Activated naive CD8-positive, alpha-beta T cell treated with anti-CD3 and anti-CD28 coated beads, Interleukin-2, amount 10 ng/mL, durations not matched to agents 7 days and 5 days (primary cell): ENCODE measurements around the gene NEIL3. TPM values are rescaled to one million over a fixed set of nuclear protein-coding genes. Genes with fewer than 3 reads are reported as not detected.

Experiments
- ATAC-seq: fragments of 150-1000 bp; cut with Tn5 transposase; one replicate; pipeline ENCODE4 v1.10.0; 2021; ENCODE audit warnings: low read depth, moderate library complexity
- POLR2A ChIA-PET: fragments of 350-600 bp; sonication (Branson Sonifier 250); formaldehyde crosslinking; loops from one replicate; lab custom pipeline; 2021; ENCODE audit warnings: antibody characterized with exemption; lab: Charles Lee
- DNase-seq: peaks from one replicate; pipeline ENCODE4 v3.0.0; 2021
- H3K27ac Mint-ChIP-seq: one replicate; pipeline ENCODE4 v1.8.0; 2022; ENCODE audit warnings: mild to moderate bottlenecking, mixed read lengths
- H3K27me3 Mint-ChIP-seq: one replicate; pipeline ENCODE4 v1.8.0; 2022; ENCODE audit warnings: mild to moderate bottlenecking, moderate library complexity, mixed read lengths
- H3K36me3 Mint-ChIP-seq: one replicate; pipeline ENCODE4 v1.8.0; 2021; ENCODE audit warnings: mild to moderate bottlenecking, mixed read lengths
- H3K4me1 Mint-ChIP-seq: one replicate; pipeline ENCODE4 v1.8.0; 2021; ENCODE audit warnings: mixed read lengths
- H3K4me3 Mint-ChIP-seq: one replicate; pipeline ENCODE4 v1.8.0; 2022; ENCODE audit warnings: mild to moderate bottlenecking, moderate library complexity, mixed read lengths
- H3K9me3 Mint-ChIP-seq: one replicate; pipeline ENCODE4 v1.8.0; 2021; ENCODE audit warnings: mixed read lengths
- total RNA-seq, 2 experiments: library from RNA; stranded (reverse); gene quantifications; one replicate each; pipeline ENCODE4 v1.2.3, GENCODE V29; 2021

Gene NEIL3
- total RNA-seq, 2 experiments from 2014 or later: 23.2 to 24.0 TPM

DNA sequence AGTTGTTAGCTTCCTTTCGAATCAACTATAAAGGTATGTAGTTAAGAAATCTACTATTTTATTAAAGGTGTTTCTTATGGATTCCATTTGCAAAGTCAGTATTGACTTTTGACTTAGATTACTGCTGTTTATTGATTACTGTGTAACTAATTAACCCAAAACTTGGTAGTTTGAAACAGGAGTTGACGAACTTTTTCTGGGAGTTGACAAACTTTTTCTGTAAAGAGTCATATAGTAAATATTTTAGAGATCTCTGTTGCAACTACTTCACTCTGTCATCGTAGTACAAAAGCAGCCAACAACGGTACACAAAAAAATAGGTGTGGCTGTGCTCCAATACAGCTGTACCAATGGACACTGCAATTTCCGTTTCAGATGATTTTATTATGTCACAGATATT lies 102.3 kb downstream of the NEIL3 start:
- Mint-ChIP-seq H3K27me3 (peaks cover 6% of the 10 kb centered on the region), H3K36me3 (peaks cover 3% of the 10 kb centered on the region), H3K4me1 (peaks cover 3% of the 10 kb centered on the region), H3K9me3 (peaks cover 3% of the 10 kb centered on the region), H3K4me3 (no peak overlapping the region), H3K27ac (no peak overlapping the region)
- no peak for DNase-seq
- POLR2A ChIA-PET: interaction anchor here (1.1 kb wide), 1 partner anchor 29 kb away, joined by 3 read pairs; no protein-coding TSS in a partner anchor
- ATAC-seq: no peak

Other genes starting within 250 kb of the NEIL3 start
- gene AGA, start 132.6 kb downstream of the NEIL3 start, total RNA-seq: 10 to 100 TPM; 18.6 to 21.5 TPM